HepG2 (cell line): Measurements from ENCODE around the gene SLC26A2. TPM values are rescaled to one million over a fixed set of nuclear protein-coding genes. Genes with fewer than 3 reads are reported as not detected.

Experiments used
- ATAC-seq: fragments of 200-7000 bp; cut with Tn5 transposase; 3 replicates; pipeline ENCODE4 v1.9.1; 2020; ENCODE audit warnings: mild to moderate bottlenecking, moderate library complexity
- BruUV-seq: library from RNA; stranded (reverse); fragments of 400-500 nt; replicated peaks from 2 replicates; lab custom pipeline; 2021; lab: Mats Ljungman, UMichigan
- CTCF ChIA-PET: fragments of 300-600 bp; formaldehyde crosslinking; extraction: SDS; loops from one replicate; lab custom pipeline; 2021; ENCODE audit warnings: low total read pairs, inconsistent platforms, low intra/inter-chr PET ratio; lab: Yijun Ruan, JAX
- POLR2A ChIA-PET: fragments of 350-600 bp; sonication (Branson Sonifier 250); formaldehyde crosslinking; loops from one replicate; lab custom pipeline; 2020; ENCODE audit warnings: antibody characterized with exemption, inconsistent platforms; lab: Yijun Ruan, JAX
- DNase-seq: peaks from one replicate; pipeline ENCODE4 v3.0.0-alpha.2; 2015; ENCODE audit warnings: low spot score
- FAIRE-seq: peaks from 3 replicates; lab custom pipeline; 2011; peaks lifted over from hg19 to GRCh38; lab: Jason Lieb, UNC
- H2AFZ ChIP-seq: one replicate; pipeline ENCODE4 v1.6.1; 2011; ENCODE audit warnings: low read length, inconsistent platforms
- H3K27ac ChIP-seq: fragments of 300-600 bp; 3 replicates; pipeline ENCODE4 v1.8.0; 2011; ENCODE audit warnings: mixed run types, mild to moderate bottlenecking, mixed read lengths, low read length, inconsistent platforms; ENCODE audit not compliant: insufficient read depth; ENCODE audit errors: extremely low read length
- H3K27me3 ChIP-seq, 2 experiments: fragments of 200-600 bp in 1 of 2; 2 replicates in 1 of 2; 3 replicates in 1 of 2; pipeline versions ENCODE4 v1.6.0 to v1.8.0; 2011; ENCODE audit warnings: low read length in 2 of 2, mild to moderate bottlenecking in 2 of 2, moderate library complexity in 2 of 2, inconsistent platforms in 1 of 2; ENCODE audit not compliant: insufficient read depth in 2 of 2, control insufficient read depth in 1 of 2
- H3K36me3 ChIP-seq, 2 experiments: fragments of 200-600 bp in 1 of 2; replicated peaks in 1 of 2; 2 replicates in 1 of 2; 3 replicates in 1 of 2; pipeline versions ENCODE4 v1.5.1 to v1.8.0; 2011; ENCODE audit warnings: low read length in 2 of 2, inconsistent platforms in 1 of 2; ENCODE audit not compliant: insufficient read depth in 2 of 2, control insufficient read depth in 1 of 2
- H3K4me1 ChIP-seq: 2 replicates; pipeline ENCODE4 v1.5.1; 2012; ENCODE audit warnings: low read length, inconsistent platforms; ENCODE audit not compliant: insufficient read depth
- H3K4me2 ChIP-seq: 2 replicates; pipeline ENCODE4 v1.6.0; 2011; ENCODE audit warnings: low read depth, low read length, inconsistent platforms
- H3K4me3 ChIP-seq, 3 experiments: fragments of 200-600 bp in 1 of 3; sonication (generic), shearing (Covaris generic) in 1 of 3; replicated peaks in 1 of 3; 2 replicates each; pipeline ENCODE4 v1.5.1; 2011 to 2016; ENCODE audit warnings: low read length in 3 of 3, inconsistent platforms in 2 of 3, low read depth in 2 of 3, mild to moderate bottlenecking in 2 of 3, control low read depth in 1 of 3, mixed read lengths in 1 of 3; ENCODE audit not compliant: insufficient read depth in 1 of 3
- H3K79me2 ChIP-seq: one replicate; pipeline ENCODE4 v1.6.1; 2011; ENCODE audit warnings: low read length, inconsistent platforms; ENCODE audit not compliant: insufficient read depth
- H3K9ac ChIP-seq: 2 replicates; pipeline ENCODE4 v1.6.0; 2011; ENCODE audit warnings: mild to moderate bottlenecking, low read depth, low read length, inconsistent platforms; ENCODE audit not compliant: insufficient read depth
- H3K9me3 ChIP-seq: 2 replicates; pipeline ENCODE4 v1.5.1; 2012; ENCODE audit warnings: mild to moderate bottlenecking, low read length
- H4K20me1 ChIP-seq: 2 replicates; pipeline ENCODE4 v1.6.0; 2011; ENCODE audit warnings: inconsistent platforms, mild to moderate bottlenecking, low read length, moderate library complexity; ENCODE audit not compliant: insufficient read depth
- HES4 ChIP-seq: sonication (generic); formaldehyde crosslinking; IDR thresholded peaks from 2 replicates; pipeline ENCODE4 v1.9.0; 2021; ENCODE audit warnings: mild to moderate bottlenecking, missing genetic modification reagents, borderline replicate concordance
- HNF4G ChIP-seq, 2 experiments: sonication (generic) in 1 of 2; formaldehyde crosslinking in 1 of 2; IDR thresholded peaks; 2 replicates each; pipeline versions ENCODE4 v1.4.0 to v1.6.1; 2011 to 2020; ENCODE audit warnings: borderline replicate concordance in 2 of 2, low read depth in 2 of 2, mild to moderate bottlenecking in 2 of 2, low read length in 1 of 2, missing genetic modification reagents in 1 of 2, moderate library complexity in 1 of 2
- HOXA7 ChIP-seq: sonication (generic); formaldehyde crosslinking; IDR thresholded peaks from 2 replicates; pipeline ENCODE4 v1.8.1; 2022; ENCODE audit warnings: mild to moderate bottlenecking, missing genetic modification reagents, moderate library complexity
- MED8 ChIP-seq: sonication (generic); formaldehyde crosslinking; IDR thresholded peaks from 2 replicates; pipeline ENCODE4 v1.8.1; 2023; ENCODE audit warnings: mild to moderate bottlenecking, missing genetic modification reagents; ENCODE audit not compliant: insufficient replicate concordance
- MEF2D ChIP-seq: sonication (generic); formaldehyde crosslinking; IDR thresholded peaks from 2 replicates; pipeline ENCODE4 v1.5.1; 2020; ENCODE audit warnings: mild to moderate bottlenecking, missing genetic modification reagents
- NFIB ChIP-seq: sonication (generic); formaldehyde crosslinking; IDR thresholded peaks from 2 replicates; pipeline ENCODE4 v1.9.0; 2021; ENCODE audit warnings: missing genetic modification reagents, mild to moderate bottlenecking, borderline replicate concordance
- RAD21 ChIP-seq: fragments of 450-650 bp; formaldehyde crosslinking; IDR thresholded peaks from 2 replicates; pipeline ENCODE4 v1.5.0; 2020; ENCODE audit warnings: mild to moderate bottlenecking
- SETDB1 ChIP-seq: sonication (generic); formaldehyde crosslinking; IDR thresholded peaks from 2 replicates; pipeline ENCODE4 v1.5.1; 2020; ENCODE audit warnings: missing genetic modification reagents, mild to moderate bottlenecking, borderline replicate concordance
- SKI ChIP-seq: fragments of 450-650 bp; IDR thresholded peaks from one replicate; pipeline ENCODE4 v1.6.1; 2018; ENCODE audit warnings: mild to moderate bottlenecking; ENCODE audit not compliant: partially characterized antibody
- SP4 ChIP-seq: sonication (generic); formaldehyde crosslinking; IDR thresholded peaks from 2 replicates; pipeline ENCODE4 v1.8.1; 2023; ENCODE audit warnings: mild to moderate bottlenecking, missing genetic modification reagents
- TGIF2 ChIP-seq: IDR thresholded peaks from 2 replicates; pipeline ENCODE4 v1.6.1; 2016; ENCODE audit warnings: control low read depth, missing compliant biosample characterization
- TMF1 ChIP-seq: sonication (generic); formaldehyde crosslinking; IDR thresholded peaks from 2 replicates; pipeline ENCODE4 v1.8.1; 2022; ENCODE audit warnings: low read depth, missing genetic modification reagents
- ZBTB7A ChIP-seq: sonication (generic); formaldehyde crosslinking; IDR thresholded peaks from 2 replicates; pipeline ENCODE4 v1.8.0; 2022; ENCODE audit warnings: mild to moderate bottlenecking, missing genetic modification reagents
- ZFP1 ChIP-seq: IDR thresholded peaks from 2 replicates; pipeline ENCODE4 v1.6.1; 2016
- ZFP62 ChIP-seq: sonication (generic); formaldehyde crosslinking; IDR thresholded peaks from 2 replicates; pipeline ENCODE4 v1.4.0; 2020; ENCODE audit warnings: missing genetic modification reagents
- ZNF331 ChIP-seq: sonication (generic); formaldehyde crosslinking; IDR thresholded peaks from 2 replicates; pipeline ENCODE4 v1.4.0; 2020; ENCODE audit warnings: missing genetic modification reagents
- ZNF503 ChIP-seq: sonication (generic); formaldehyde crosslinking; IDR thresholded peaks from 2 replicates; pipeline ENCODE4 v1.4.0; 2020; ENCODE audit warnings: missing genetic modification reagents
- ZZZ3 ChIP-seq: sonication (generic); formaldehyde crosslinking; IDR thresholded peaks from 2 replicates; pipeline ENCODE4 v1.4.0; 2020; ENCODE audit warnings: missing genetic modification reagents, mild to moderate bottlenecking, borderline replicate concordance
- WGBS: methylation state at CpG from one replicate; pipeline ENCODE4 v1.1.6; 2017; ENCODE audit warnings: low lambda C conversion rate; 5-methylcytosine and 5-hydroxymethylcytosine counted together
- in situ Hi-C: cut with HindIII; loops from 2 replicates; pipeline ENCODE4 v1.10.0; 2017; ENCODE audit warnings: low pct_unique_long_range_greater_than_20kb; ENCODE audit not compliant: extremely low pct_ligation_motif_present
- intact Hi-C: fragments of 100-400 bp; cut with micrococcal nuclease; formaldehyde crosslinking; loops from one replicate; pipeline ENCODE4 v1.10.0; 2022; ENCODE audit not compliant: unreplicated experiment
- polyA plus RNA-seq, 8 experiments: library from polyadenylated mRNA; depleted of rRNA in 3 of 8; stranded (reverse) in 7 of 8; unstranded in 1 of 8; fragments of >200 nt; fragmentation: Illumina TruSeq in 4 of 8; extraction: Trizol in 4 of 8; gene quantifications; 2 replicates each; pipeline versions ENCODE4 v1.2.1 to v1.2.3, GENCODE V29; 2011 to 2016; ENCODE audit warnings: low read depth in 4 of 8, missing spikeins in 1 of 8, mixed read lengths in 1 of 8; ENCODE audit not compliant: insufficient read depth in 1 of 8
- total RNA-seq, 5 experiments: library from RNA; depleted of rRNA; stranded (reverse); fragments of >200 nt; fragmentation: Illumina TruSeq; extraction: Trizol; gene quantifications; 2 replicates each; pipeline ENCODE4 v1.2.3, GENCODE V29; 2016; ENCODE audit warnings: low read depth in 1 of 5
- TF ChIP-seq, protein P1 (sequence below): sonication (generic); formaldehyde crosslinking; conservative IDR thresholded peaks from 2 replicates; pipeline ENCODE4 v1.8.0; 2022; ENCODE audit warnings: mild to moderate bottlenecking, moderate library complexity, missing genetic modification reagents

SLC26A2 gene
- total and polyA plus RNA-seq, 2 of the 13 experiments (the other 11 are each of a cell fraction or from before 2014, with no cell fraction given): 2.2 to 7.9 TPM

GRCh38 chr5:149948993-149949392 is 11.6 kb upstream of the SLC26A2 start (continued):
- TF ChIP-seq, protein P1, sequence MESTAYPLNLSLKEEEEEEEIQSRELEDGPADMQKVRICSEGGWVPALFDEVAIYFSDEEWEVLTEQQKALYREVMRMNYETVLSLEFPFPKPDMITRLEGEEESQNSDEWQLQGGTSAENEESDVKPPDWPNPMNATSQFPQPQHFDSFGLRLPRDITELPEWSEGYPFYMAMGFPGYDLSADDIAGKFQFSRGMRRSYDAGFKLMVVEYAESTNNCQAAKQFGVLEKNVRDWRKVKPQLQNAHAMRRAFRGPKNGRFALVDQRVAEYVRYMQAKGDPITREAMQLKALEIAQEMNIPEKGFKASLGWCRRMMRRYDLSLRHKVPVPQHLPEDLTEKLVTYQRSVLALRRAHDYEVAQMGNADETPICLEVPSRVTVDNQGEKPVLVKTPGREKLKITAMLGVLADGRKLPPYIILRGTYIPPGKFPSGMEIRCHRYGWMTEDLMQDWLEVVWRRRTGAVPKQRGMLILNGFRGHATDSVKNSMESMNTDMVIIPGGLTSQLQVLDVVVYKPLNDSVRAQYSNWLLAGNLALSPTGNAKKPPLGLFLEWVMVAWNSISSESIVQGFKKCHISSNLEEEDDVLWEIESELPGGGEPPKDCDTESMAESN (CRISPR knock-in tag): no peak
- TF ChIP-seq ZFP62 (no peak), MED8 (CRISPR knock-in tag) (no peak)

GRCh38 chr5:149951138-149951749 is 9.3 kb upstream of the SLC26A2 start:
- H3K9ac ChIP-seq: no peak overlapping the region
- intact Hi-C loops (loop anchor here (1.0 to 2.0 kb wide), 2 partner anchors 18 to 39 kb away; no protein-coding TSS in a partner anchor), in situ Hi-C loops (loop anchor here (5.0 kb wide), 1 partner anchor 36 kb away; no protein-coding TSS in a partner anchor)
- H3K4me3 ChIP-seq: no peak overlapping the region
- FAIRE-seq (peak; percentile 90), DNase-seq (peak; percentile 49), ATAC-seq (peak; percentile 98)
- no peak overlapping the region for H2AFZ ChIP-seq
- POLR2A ChIA-PET: interaction anchor here (0.7 to 1.7 kb wide), 4 partner anchors 9 to 39 kb away, joined by 3 to 9 read pairs (median 4); partner anchors contain the start of gene SLC26A2
- peaks cover 8% of the 10 kb centered on the region for H3K4me1 ChIP-seq
- H3K79me2 ChIP-seq: no peaks in the 10 kb centered on the region
- WGBS: 24% methylated on average over 6 of the region's 6 CpGs
- H4K20me1 ChIP-seq: no peaks in the 10 kb centered on the region
- no peaks in the 10 kb centered on the region for H3K36me3 ChIP-seq
- no peak overlapping the region; the same call in 1 of the 2 replicates for H3K4me2 ChIP-seq
- CTCF ChIA-PET: interaction anchor here (0.7 to 1.9 kb wide), 3 partner anchors 9 to 39 kb away, joined by 3 to 25 read pairs (median 5); partner anchors contain the start of gene SLC26A2
- BruUV-seq: no TSS peak
- no peaks in the 10 kb centered on the region for H3K9me3 ChIP-seq
- H3K27ac ChIP-seq: no peak overlapping the region
- H3K27me3 ChIP-seq: peaks cover 0 to 3% of the 10 kb centered on the region in 2 experiments; a peak in 1 of 5 replicates
- peak; percentile 51; the same call in 1 of the 2 replicates for TF ChIP-seq ZNF331 (CRISPR knock-in tag)
- no peak for TF ChIP-seq HOXA7 (CRISPR knock-in tag)
- TF ChIP-seq ZNF503 (CRISPR knock-in tag): no peak
- no peak for TF ChIP-seq SKI
- no peak for TF ChIP-seq ZZZ3 (CRISPR knock-in tag)
- TF ChIP-seq TGIF2 (CRISPR knock-in tag): no peak
- TF ChIP-seq ZFP1 (CRISPR knock-in tag): no peak
- TF ChIP-seq SP4 (CRISPR knock-in tag): no peak
- no peak for TF ChIP-seq TMF1 (CRISPR knock-in tag)
- no peak for TF ChIP-seq MEF2D (CRISPR knock-in tag)
- peak; percentile 32; the same call in 1 of the 2 replicates for TF ChIP-seq RAD21 (CRISPR knock-in tag)
- TF ChIP-seq HES4 (CRISPR knock-in tag): no peak
- no peak for TF ChIP-seq SETDB1 (CRISPR knock-in tag)
- TF ChIP-seq NFIB: no peak
- no peak for TF ChIP-seq ZBTB7A (CRISPR knock-in tag)
- no peak for TF ChIP-seq HNF4G (IDR thresholded peaks at IDR 0.05; ENCODE audit: borderline replicate concordance, low read depth, low read length)
- TF ChIP-seq HNF4G (CRISPR knock-in tag; IDR thresholded peaks at IDR 0.05; ENCODE audit: borderline replicate concordance, low read depth): no peak
